ENCODE results near the gene TBC1D12.

Gene TBC1D12

DNA sequence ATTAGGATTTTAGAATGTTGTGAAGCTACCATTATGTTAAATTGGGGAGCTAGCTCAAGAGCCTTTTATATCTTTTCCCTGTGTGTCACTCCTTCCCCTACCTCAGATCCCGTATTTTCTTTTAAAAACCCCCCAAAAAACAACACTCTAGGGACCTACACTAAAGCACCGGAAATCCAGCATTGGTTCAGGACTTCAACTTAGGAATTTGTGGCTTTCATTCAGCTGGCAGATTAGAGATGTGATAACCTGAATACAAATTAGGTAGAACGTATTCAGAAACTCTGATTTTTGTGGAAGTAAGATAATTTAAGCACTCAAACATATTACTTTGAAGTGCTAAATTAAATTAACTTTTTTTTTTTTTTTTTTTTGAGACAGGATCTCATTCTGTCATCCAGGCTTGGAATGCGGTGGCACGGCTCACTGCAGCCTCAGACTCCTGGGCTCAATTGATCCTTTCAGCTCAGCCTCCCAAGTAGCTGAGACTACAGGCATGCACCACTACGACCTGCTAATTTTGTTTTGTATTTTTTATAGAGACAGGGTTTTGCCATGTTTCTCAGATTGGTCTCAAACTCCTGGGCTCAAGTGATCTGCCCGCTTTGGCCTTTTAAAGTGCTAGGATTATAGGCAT is 6.8 kb downstream of the TBC1D12 start:
- H3K9ac ChIP-seq (ENCODE audit: low read length): no peak overlapping the region
- H3K27me3 ChIP-seq (ENCODE audit: low read length): no peaks in the 10 kb centered on the region
- no peak overlapping the region for H3K4me3 ChIP-seq (ENCODE audit: insufficient read depth, low read length, poor library complexity, severe bottlenecking)
- H2AFZ ChIP-seq (ENCODE audit: low read depth, low read length, severe bottlenecking): no peak overlapping the region
- no peaks in the 10 kb centered on the region for H3K9me2 ChIP-seq (replicated peaks; ENCODE audit: insufficient read depth, low read length)
- H3F3A ChIP-seq (ENCODE audit: insufficient read depth): no peaks in the 10 kb centered on the region
- no peaks in the 10 kb centered on the region for H3K9me3 ChIP-seq (ENCODE audit: insufficient read depth, low read length)
- TF ChIP-seq EZH2phosphoT487 (conservative IDR thresholded peaks at IDR 0.05; ENCODE audit: low read length): no peak
- no peak for TF ChIP-seq CTCF (IDR thresholded peaks at IDR 0.05; ENCODE audit: insufficient read depth, low read length, poor library complexity, severe bottlenecking)
- H3K79me2 ChIP-seq (ENCODE audit: insufficient read depth, low read length): no peaks in the 10 kb centered on the region
- H3K4me2 ChIP-seq (ENCODE audit: low read depth, low read length, poor library complexity, severe bottlenecking): no peak overlapping the region
- H4K20me1 ChIP-seq (ENCODE audit: low read depth, low read length): no peaks in the 10 kb centered on the region
- H3K36me3 ChIP-seq (ENCODE audit: low read length): no peaks in the 10 kb centered on the region
- H3K27ac ChIP-seq (ENCODE audit: low read depth, low read length): no peak overlapping the region

GRCh38 chr10:94411304-94411703 is 9.0 kb downstream of the TBC1D12 start:
- TF ChIP-seq CTCF (IDR thresholded peaks at IDR 0.05; ENCODE audit: insufficient read depth, low read length, poor library complexity, severe bottlenecking) (no peak), EZH2phosphoT487 (conservative IDR thresholded peaks at IDR 0.05; ENCODE audit: low read length) (no peak)
- no peaks in the 10 kb centered on the region for H3K9me3 ChIP-seq (ENCODE audit: insufficient read depth, low read length)
- H3F3A ChIP-seq (ENCODE audit: insufficient read depth): no peaks in the 10 kb centered on the region
- no peaks in the 10 kb centered on the region for H3K27me3 ChIP-seq (ENCODE audit: low read length)
- no peak overlapping the region for H3K27ac ChIP-seq (ENCODE audit: low read depth, low read length)
- H3K9me2 ChIP-seq (replicated peaks; ENCODE audit: insufficient read depth, low read length): no peaks in the 10 kb centered on the region
- H2AFZ ChIP-seq (ENCODE audit: low read depth, low read length, severe bottlenecking): no peak overlapping the region
- H4K20me1 ChIP-seq (ENCODE audit: low read depth, low read length): no peaks in the 10 kb centered on the region
- no peak overlapping the region for H3K4me3 ChIP-seq (ENCODE audit: insufficient read depth, low read length, poor library complexity, severe bottlenecking)
- no peak overlapping the region for H3K4me2 ChIP-seq (ENCODE audit: low read depth, low read length, poor library complexity, severe bottlenecking)
- H3K79me2 ChIP-seq (ENCODE audit: insufficient read depth, low read length): no peaks in the 10 kb centered on the region
- H3K9ac ChIP-seq (ENCODE audit: low read length): no peak overlapping the region
- H3K36me3 ChIP-seq (ENCODE audit: low read length): no peaks in the 10 kb centered on the region

DNA sequence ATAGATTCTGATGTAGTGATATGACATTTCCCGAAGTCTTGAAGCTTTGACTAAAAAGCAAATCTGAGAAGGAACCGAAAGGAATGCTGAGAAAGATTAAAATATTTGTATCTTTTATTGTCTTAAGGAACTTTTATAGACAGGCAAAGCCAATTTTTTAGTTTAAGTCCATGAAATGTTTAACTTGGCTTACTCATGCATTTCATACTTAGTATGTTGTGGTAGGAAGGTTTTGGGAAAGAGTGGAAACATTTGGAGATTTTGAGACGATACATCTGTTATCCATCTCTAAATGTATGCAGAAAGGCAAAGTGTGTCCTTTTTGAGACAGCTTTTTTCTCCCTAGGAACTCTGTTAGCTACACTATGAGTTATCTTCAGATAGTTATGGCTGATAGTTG is 10.1 kb downstream of the TBC1D12 start:
- no peaks in the 10 kb centered on the region for H3K79me2 ChIP-seq (ENCODE audit: insufficient read depth, low read length)
- TF ChIP-seq CTCF (IDR thresholded peaks at IDR 0.05; ENCODE audit: insufficient read depth, low read length, poor library complexity, severe bottlenecking): no peak
- TF ChIP-seq EZH2phosphoT487 (conservative IDR thresholded peaks at IDR 0.05; ENCODE audit: low read length): no peak
- H3K9me3 ChIP-seq (ENCODE audit: insufficient read depth, low read length): no peaks in the 10 kb centered on the region
- no peak overlapping the region for H3K4me2 ChIP-seq (ENCODE audit: low read depth, low read length, poor library complexity, severe bottlenecking)
- no peaks in the 10 kb centered on the region for H3F3A ChIP-seq (ENCODE audit: insufficient read depth)
- H3K4me3 ChIP-seq (ENCODE audit: insufficient read depth, low read length, poor library complexity, severe bottlenecking): no peak overlapping the region
- H3K27ac ChIP-seq (ENCODE audit: low read depth, low read length): no peak overlapping the region
- no peak overlapping the region for H3K9ac ChIP-seq (ENCODE audit: low read length)
- no peaks in the 10 kb centered on the region for H3K27me3 ChIP-seq (ENCODE audit: low read length)
- H2AFZ ChIP-seq (ENCODE audit: low read depth, low read length, severe bottlenecking): no peak overlapping the region
- no peaks in the 10 kb centered on the region for H4K20me1 ChIP-seq (ENCODE audit: low read depth, low read length)
- H3K9me2 ChIP-seq (replicated peaks; ENCODE audit: insufficient read depth, low read length): no peaks in the 10 kb centered on the region
- H3K36me3 ChIP-seq (ENCODE audit: low read length): no peaks in the 10 kb centered on the region

Data from SU-DHL-6 (cell line).